Neural cell (in vitro differentiated cells): ENCODE data around the gene WDR91. TPM values are rescaled to one million over a fixed set of nuclear protein-coding genes. Genes with fewer than 3 reads are reported as not detected.

Experiments
- H2AFZ ChIP-seq: fragments of 200-600, 300-800 bp; sonication (generic), shearing (Covaris generic); 2 replicates; pipeline ENCODE4 v1.6.0; 2014; ENCODE audit warnings: low read depth, mild to moderate bottlenecking, antibody characterized with exemption, low read length, moderate library complexity
- H3F3A ChIP-seq: fragments of 200-600 bp; shearing (Covaris generic); 2 replicates; pipeline ENCODE4 v1.6.1; 2016; ENCODE audit warnings: mild to moderate bottlenecking, moderate library complexity, mixed read lengths, antibody characterized with exemption, low read length; ENCODE audit not compliant: insufficient read depth, poor library complexity, severe bottlenecking
- H3K27ac ChIP-seq: fragments of 200-600, 300-800 bp; sonication (generic), shearing (Covaris generic); 2 replicates; pipeline ENCODE4 v1.5.1; 2014; ENCODE audit warnings: mild to moderate bottlenecking, low read length, moderate library complexity
- H3K27me3 ChIP-seq: fragments of 300-800, 200-600 bp; sonication (generic), shearing (Covaris generic); 2 replicates; pipeline ENCODE4 v1.6.0; 2014; ENCODE audit warnings: mild to moderate bottlenecking, low read depth, low read length, moderate library complexity; ENCODE audit not compliant: insufficient read depth
- H3K36me3 ChIP-seq: fragments of 300-800, 200-600 bp; sonication (generic), shearing (Covaris generic); 2 replicates; pipeline ENCODE4 v1.5.1; 2014; ENCODE audit warnings: mild to moderate bottlenecking, antibody characterized with exemption, low read length, moderate library complexity; ENCODE audit not compliant: insufficient read depth
- H3K4me2 ChIP-seq: fragments of 300-800, 200-600 bp; sonication (generic), shearing (Covaris generic); 2 replicates; pipeline ENCODE4 v1.6.0; 2014; ENCODE audit warnings: mild to moderate bottlenecking, low read length
- H3K4me3 ChIP-seq: fragments of 300-800, 200-600 bp; sonication (generic), shearing (Covaris generic); 2 replicates; pipeline ENCODE4 v1.5.1; 2014; ENCODE audit warnings: mild to moderate bottlenecking, low read length, moderate library complexity
- H3K79me2 ChIP-seq: fragments of 200-600 bp; shearing (Covaris generic); replicated peaks from 2 replicates; pipeline ENCODE4 v1.6.0; 2014; ENCODE audit warnings: mild to moderate bottlenecking, low read length, moderate library complexity; ENCODE audit not compliant: insufficient read depth
- H3K9ac ChIP-seq: fragments of 300-800, 200-600 bp; sonication (generic), shearing (Covaris generic); 2 replicates; pipeline ENCODE4 v1.6.1; 2016; ENCODE audit warnings: mild to moderate bottlenecking, low read length, mixed read lengths
- H3K9me2 ChIP-seq: fragments of 200-600 bp; shearing (Covaris generic); 2 replicates; pipeline ENCODE4 v1.6.1; 2016; ENCODE audit warnings: mild to moderate bottlenecking, low read length, mixed read lengths; ENCODE audit not compliant: insufficient read depth
- H3K9me3 ChIP-seq: fragments of 200-600, 300-800 bp; sonication (generic), shearing (Covaris generic); 2 replicates; pipeline ENCODE4 v1.6.1; 2016; ENCODE audit warnings: mild to moderate bottlenecking, mixed run types, low read length, moderate library complexity, mixed read lengths
- H4K20me1 ChIP-seq: fragments of 200-600 bp; shearing (Covaris generic); 2 replicates; pipeline ENCODE4 v1.6.1; 2016; ENCODE audit warnings: mild to moderate bottlenecking, mixed run types; ENCODE audit not compliant: insufficient read depth
- CTCF ChIP-seq: fragments of 450-650 bp; IDR thresholded peaks from 2 replicates; pipeline ENCODE4 v1.5.1; 2014; ENCODE audit warnings: antibody characterized with exemption, mild to moderate bottlenecking, moderate library complexity; ENCODE audit not compliant: poor library complexity, severe bottlenecking
- EP300 ChIP-seq: fragments of 450-650 bp; conservative IDR thresholded peaks from 2 replicates; pipeline ENCODE4 v1.6.1; 2014; ENCODE audit warnings: antibody characterized with exemption, mild to moderate bottlenecking, moderate library complexity; ENCODE audit not compliant: poor library complexity, severe bottlenecking
- EZH2 ChIP-seq: fragments of 200-600, 300-800 bp; shearing (Covaris generic), sonication (generic); IDR thresholded peaks from 2 replicates; pipeline ENCODE4 v1.6.1; 2014; ENCODE audit warnings: antibody characterized with exemption, low read length, borderline replicate concordance, mild to moderate bottlenecking; ENCODE audit not compliant: insufficient read depth, poor library complexity, severe bottlenecking
- MXI1 ChIP-seq: fragments of 450-650 bp; conservative IDR thresholded peaks from 2 replicates; pipeline ENCODE4 v1.6.1; 2014; ENCODE audit warnings: antibody characterized with exemption, mild to moderate bottlenecking; ENCODE audit not compliant: poor library complexity, severe bottlenecking
- POLR2AphosphoS5 ChIP-seq: IDR thresholded peaks from 2 replicates; pipeline ENCODE4 v1.6.1; 2012
- RAD21 ChIP-seq: fragments of 450-650 bp; conservative IDR thresholded peaks from 2 replicates; pipeline ENCODE4 v1.6.1; 2014; ENCODE audit warnings: antibody characterized with exemption, mild to moderate bottlenecking, moderate library complexity
- REST ChIP-seq: IDR thresholded peaks from 2 replicates; pipeline ENCODE4 v1.6.1; 2012; ENCODE audit warnings: borderline replicate concordance
- SMC3 ChIP-seq: fragments of 450-650 bp; conservative IDR thresholded peaks from 2 replicates; pipeline ENCODE4 v1.6.1; 2014; ENCODE audit warnings: antibody characterized with exemption, mild to moderate bottlenecking, moderate library complexity; ENCODE audit not compliant: poor library complexity
- TAF1 ChIP-seq: IDR thresholded peaks from 2 replicates; pipeline ENCODE4 v1.6.1; 2012; ENCODE audit warnings: low read depth
- polyA plus RNA-seq: library from polyadenylated mRNA; depleted of rRNA; stranded (reverse); fragments of >200 nt; gene quantifications from 2 replicates; pipeline ENCODE4 v1.2.3, GENCODE V29; 2014

Gene WDR91
- polyA plus RNA-seq, 1 donor from 2014 or later = 17.7 TPM

- Histone ChIP-seq H3K4me3 (no peak overlapping the region), H2AFZ (no peak overlapping the region), H3F3A (no peaks in the 10 kb centered on the region), H3K36me3 (no peaks in the 10 kb centered on the region), H3K27ac (no peak overlapping the region), H3K4me2 (no peak overlapping the region), H3K9ac (no peak overlapping the region), H3K79me2 (peaks cover 8% of the 10 kb centered on the region), H3K9me3 (no peaks in the 10 kb centered on the region), H4K20me1 (no peaks in the 10 kb centered on the region), H3K9me2 (no peaks in the 10 kb centered on the region), H3K27me3 (no peaks in the 10 kb centered on the region)
- no peak for TF ChIP-seq EZH2
- TF ChIP-seq EP300 = no peak
- TF ChIP-seq RAD21 = no peak
- TF ChIP-seq TAF1 = no peak
- no peak for TF ChIP-seq CTCF
Observed at GRCh38 chr7:135167365-135167917, 43.9 kb downstream of the WDR91 start.

GRCh38 chr7:135166338-135166990 lies 44.9 kb downstream of the WDR91 start:
- no peaks in the 10 kb centered on the region for H3K9me2 ChIP-seq
- H3K27ac ChIP-seq = no peak overlapping the region

More at GRCh38 chr7:135166338-135166990, 44.9 kb downstream of the WDR91 start:
- no peak overlapping the region for H3K4me2 ChIP-seq
- no peak overlapping the region for H3K9ac ChIP-seq
- H2AFZ ChIP-seq = no peak overlapping the region
- H3K79me2 ChIP-seq = peaks cover 8% of the 10 kb centered on the region
- no peaks in the 10 kb centered on the region for H3K27me3 ChIP-seq
- no peaks in the 10 kb centered on the region for H3K9me3 ChIP-seq
- no peak for TF ChIP-seq CTCF
- no peak for TF ChIP-seq POLR2AphosphoS5
- TF ChIP-seq MXI1 = no peak
- TF ChIP-seq REST = no peak
- no peak for TF ChIP-seq EZH2
- no peak for TF ChIP-seq RAD21
- TF ChIP-seq TAF1 = no peak
- no peak for TF ChIP-seq SMC3
- TF ChIP-seq EP300 = no peak
- no peaks in the 10 kb centered on the region for H3K36me3 ChIP-seq
- no peak overlapping the region for H3K4me3 ChIP-seq
- no peaks in the 10 kb centered on the region for H3F3A ChIP-seq
- H4K20me1 ChIP-seq = no peaks in the 10 kb centered on the region
